Neural cell (in vitro differentiated cells): ENCODE measurements around the gene MINDY4B. TPM values are rescaled to one million over a fixed set of nuclear protein-coding genes. Genes with fewer than 3 reads are reported as not detected.

Source experiments
- H2AFZ ChIP-seq: fragments of 200-600, 300-800 bp; sonication (generic), shearing (Covaris generic); 2 replicates; pipeline ENCODE4 v1.6.0; 2014; ENCODE audit warnings: low read depth, mild to moderate bottlenecking, antibody characterized with exemption, low read length, moderate library complexity
- H3F3A ChIP-seq: fragments of 200-600 bp; shearing (Covaris generic); 2 replicates; pipeline ENCODE4 v1.6.1; 2016; ENCODE audit warnings: mild to moderate bottlenecking, moderate library complexity, mixed read lengths, antibody characterized with exemption, low read length; ENCODE audit not compliant: insufficient read depth, poor library complexity, severe bottlenecking
- H3K27ac ChIP-seq: fragments of 200-600, 300-800 bp; sonication (generic), shearing (Covaris generic); 2 replicates; pipeline ENCODE4 v1.5.1; 2014; ENCODE audit warnings: mild to moderate bottlenecking, low read length, moderate library complexity
- H3K27me3 ChIP-seq: fragments of 300-800, 200-600 bp; sonication (generic), shearing (Covaris generic); 2 replicates; pipeline ENCODE4 v1.6.0; 2014; ENCODE audit warnings: mild to moderate bottlenecking, low read depth, low read length, moderate library complexity; ENCODE audit not compliant: insufficient read depth
- H3K36me3 ChIP-seq: fragments of 300-800, 200-600 bp; sonication (generic), shearing (Covaris generic); 2 replicates; pipeline ENCODE4 v1.5.1; 2014; ENCODE audit warnings: mild to moderate bottlenecking, antibody characterized with exemption, low read length, moderate library complexity; ENCODE audit not compliant: insufficient read depth
- H3K4me2 ChIP-seq: fragments of 300-800, 200-600 bp; sonication (generic), shearing (Covaris generic); 2 replicates; pipeline ENCODE4 v1.6.0; 2014; ENCODE audit warnings: mild to moderate bottlenecking, low read length
- H3K4me3 ChIP-seq: fragments of 300-800, 200-600 bp; sonication (generic), shearing (Covaris generic); 2 replicates; pipeline ENCODE4 v1.5.1; 2014; ENCODE audit warnings: mild to moderate bottlenecking, low read length, moderate library complexity
- H3K79me2 ChIP-seq: fragments of 200-600 bp; shearing (Covaris generic); replicated peaks from 2 replicates; pipeline ENCODE4 v1.6.0; 2014; ENCODE audit warnings: mild to moderate bottlenecking, low read length, moderate library complexity; ENCODE audit not compliant: insufficient read depth
- H3K9ac ChIP-seq: fragments of 300-800, 200-600 bp; sonication (generic), shearing (Covaris generic); 2 replicates; pipeline ENCODE4 v1.6.1; 2016; ENCODE audit warnings: mild to moderate bottlenecking, low read length, mixed read lengths
- H3K9me2 ChIP-seq: fragments of 200-600 bp; shearing (Covaris generic); 2 replicates; pipeline ENCODE4 v1.6.1; 2016; ENCODE audit warnings: mild to moderate bottlenecking, low read length, mixed read lengths; ENCODE audit not compliant: insufficient read depth
- H3K9me3 ChIP-seq: fragments of 200-600, 300-800 bp; sonication (generic), shearing (Covaris generic); 2 replicates; pipeline ENCODE4 v1.6.1; 2016; ENCODE audit warnings: mild to moderate bottlenecking, mixed run types, low read length, moderate library complexity, mixed read lengths
- H4K20me1 ChIP-seq: fragments of 200-600 bp; shearing (Covaris generic); 2 replicates; pipeline ENCODE4 v1.6.1; 2016; ENCODE audit warnings: mild to moderate bottlenecking, mixed run types; ENCODE audit not compliant: insufficient read depth
- EP300 ChIP-seq: fragments of 450-650 bp; conservative IDR thresholded peaks from 2 replicates; pipeline ENCODE4 v1.6.1; 2014; ENCODE audit warnings: antibody characterized with exemption, mild to moderate bottlenecking, moderate library complexity; ENCODE audit not compliant: poor library complexity, severe bottlenecking
- EZH2 ChIP-seq: fragments of 200-600, 300-800 bp; shearing (Covaris generic), sonication (generic); IDR thresholded peaks from 2 replicates; pipeline ENCODE4 v1.6.1; 2014; ENCODE audit warnings: antibody characterized with exemption, low read length, borderline replicate concordance, mild to moderate bottlenecking; ENCODE audit not compliant: insufficient read depth, poor library complexity, severe bottlenecking
- MXI1 ChIP-seq: fragments of 450-650 bp; conservative IDR thresholded peaks from 2 replicates; pipeline ENCODE4 v1.6.1; 2014; ENCODE audit warnings: antibody characterized with exemption, mild to moderate bottlenecking; ENCODE audit not compliant: poor library complexity, severe bottlenecking
- POLR2AphosphoS5 ChIP-seq: IDR thresholded peaks from 2 replicates; pipeline ENCODE4 v1.6.1; 2012
- RAD21 ChIP-seq: fragments of 450-650 bp; conservative IDR thresholded peaks from 2 replicates; pipeline ENCODE4 v1.6.1; 2014; ENCODE audit warnings: antibody characterized with exemption, mild to moderate bottlenecking, moderate library complexity
- SMC3 ChIP-seq: fragments of 450-650 bp; conservative IDR thresholded peaks from 2 replicates; pipeline ENCODE4 v1.6.1; 2014; ENCODE audit warnings: antibody characterized with exemption, mild to moderate bottlenecking, moderate library complexity; ENCODE audit not compliant: poor library complexity
- TAF1 ChIP-seq: IDR thresholded peaks from 2 replicates; pipeline ENCODE4 v1.6.1; 2012; ENCODE audit warnings: low read depth
- polyA plus RNA-seq: library from polyadenylated mRNA; depleted of rRNA; stranded (reverse); fragments of >200 nt; gene quantifications from 2 replicates; pipeline ENCODE4 v1.2.3, GENCODE V29; 2014
- TF ChIP-seq, protein P1 (sequence below): IDR thresholded peaks from 2 replicates; pipeline ENCODE4 v1.6.1; 2012; ENCODE audit warnings: borderline replicate concordance
- TF ChIP-seq, protein P2 (sequence below): fragments of 450-650 bp; IDR thresholded peaks from 2 replicates; pipeline ENCODE4 v1.5.1; 2014; ENCODE audit warnings: antibody characterized with exemption, mild to moderate bottlenecking, moderate library complexity; ENCODE audit not compliant: poor library complexity, severe bottlenecking

MINDY4B gene
- polyA plus RNA-seq, 1 donor from 2014 or later: not detected

DNA sequence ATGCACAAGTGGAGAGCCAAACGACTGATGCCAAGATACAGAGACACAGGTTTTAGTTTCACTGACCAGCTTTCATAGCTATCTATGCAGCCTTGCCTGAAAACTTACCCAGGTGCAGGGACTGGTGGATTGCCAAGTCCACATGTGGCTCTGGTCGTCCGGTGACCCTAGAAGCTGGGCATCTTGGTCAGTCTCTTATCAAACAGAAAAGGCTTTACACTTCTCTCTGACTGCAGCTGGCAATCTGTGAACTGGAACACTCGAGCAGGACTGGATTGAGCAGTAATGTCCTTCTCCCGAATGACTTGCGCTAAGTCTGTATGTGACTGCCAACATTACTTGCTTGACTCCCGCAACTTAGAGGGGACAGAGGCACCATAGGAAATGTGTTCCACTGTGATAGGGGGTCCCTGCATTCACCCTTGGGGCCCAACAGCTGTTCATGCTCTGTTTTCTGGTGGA lies 79.3 kb downstream of the MINDY4B start:
- no peak overlapping the region for H2AFZ ChIP-seq
- TF ChIP-seq POLR2AphosphoS5 (no peak), RAD21 (no peak), TAF1 (no peak), SMC3 (no peak), MXI1 (no peak), EP300 (no peak), EZH2 (no peak)
- TF ChIP-seq, protein P1, sequence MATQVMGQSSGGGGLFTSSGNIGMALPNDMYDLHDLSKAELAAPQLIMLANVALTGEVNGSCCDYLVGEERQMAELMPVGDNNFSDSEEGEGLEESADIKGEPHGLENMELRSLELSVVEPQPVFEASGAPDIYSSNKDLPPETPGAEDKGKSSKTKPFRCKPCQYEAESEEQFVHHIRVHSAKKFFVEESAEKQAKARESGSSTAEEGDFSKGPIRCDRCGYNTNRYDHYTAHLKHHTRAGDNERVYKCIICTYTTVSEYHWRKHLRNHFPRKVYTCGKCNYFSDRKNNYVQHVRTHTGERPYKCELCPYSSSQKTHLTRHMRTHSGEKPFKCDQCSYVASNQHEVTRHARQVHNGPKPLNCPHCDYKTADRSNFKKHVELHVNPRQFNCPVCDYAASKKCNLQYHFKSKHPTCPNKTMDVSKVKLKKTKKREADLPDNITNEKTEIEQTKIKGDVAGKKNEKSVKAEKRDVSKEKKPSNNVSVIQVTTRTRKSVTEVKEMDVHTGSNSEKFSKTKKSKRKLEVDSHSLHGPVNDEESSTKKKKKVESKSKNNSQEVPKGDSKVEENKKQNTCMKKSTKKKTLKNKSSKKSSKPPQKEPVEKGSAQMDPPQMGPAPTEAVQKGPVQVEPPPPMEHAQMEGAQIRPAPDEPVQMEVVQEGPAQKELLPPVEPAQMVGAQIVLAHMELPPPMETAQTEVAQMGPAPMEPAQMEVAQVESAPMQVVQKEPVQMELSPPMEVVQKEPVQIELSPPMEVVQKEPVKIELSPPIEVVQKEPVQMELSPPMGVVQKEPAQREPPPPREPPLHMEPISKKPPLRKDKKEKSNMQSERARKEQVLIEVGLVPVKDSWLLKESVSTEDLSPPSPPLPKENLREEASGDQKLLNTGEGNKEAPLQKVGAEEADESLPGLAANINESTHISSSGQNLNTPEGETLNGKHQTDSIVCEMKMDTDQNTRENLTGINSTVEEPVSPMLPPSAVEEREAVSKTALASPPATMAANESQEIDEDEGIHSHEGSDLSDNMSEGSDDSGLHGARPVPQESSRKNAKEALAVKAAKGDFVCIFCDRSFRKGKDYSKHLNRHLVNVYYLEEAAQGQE: no peak
- TF ChIP-seq, protein P2, sequence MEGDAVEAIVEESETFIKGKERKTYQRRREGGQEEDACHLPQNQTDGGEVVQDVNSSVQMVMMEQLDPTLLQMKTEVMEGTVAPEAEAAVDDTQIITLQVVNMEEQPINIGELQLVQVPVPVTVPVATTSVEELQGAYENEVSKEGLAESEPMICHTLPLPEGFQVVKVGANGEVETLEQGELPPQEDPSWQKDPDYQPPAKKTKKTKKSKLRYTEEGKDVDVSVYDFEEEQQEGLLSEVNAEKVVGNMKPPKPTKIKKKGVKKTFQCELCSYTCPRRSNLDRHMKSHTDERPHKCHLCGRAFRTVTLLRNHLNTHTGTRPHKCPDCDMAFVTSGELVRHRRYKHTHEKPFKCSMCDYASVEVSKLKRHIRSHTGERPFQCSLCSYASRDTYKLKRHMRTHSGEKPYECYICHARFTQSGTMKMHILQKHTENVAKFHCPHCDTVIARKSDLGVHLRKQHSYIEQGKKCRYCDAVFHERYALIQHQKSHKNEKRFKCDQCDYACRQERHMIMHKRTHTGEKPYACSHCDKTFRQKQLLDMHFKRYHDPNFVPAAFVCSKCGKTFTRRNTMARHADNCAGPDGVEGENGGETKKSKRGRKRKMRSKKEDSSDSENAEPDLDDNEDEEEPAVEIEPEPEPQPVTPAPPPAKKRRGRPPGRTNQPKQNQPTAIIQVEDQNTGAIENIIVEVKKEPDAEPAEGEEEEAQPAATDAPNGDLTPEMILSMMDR: no peak

DNA sequence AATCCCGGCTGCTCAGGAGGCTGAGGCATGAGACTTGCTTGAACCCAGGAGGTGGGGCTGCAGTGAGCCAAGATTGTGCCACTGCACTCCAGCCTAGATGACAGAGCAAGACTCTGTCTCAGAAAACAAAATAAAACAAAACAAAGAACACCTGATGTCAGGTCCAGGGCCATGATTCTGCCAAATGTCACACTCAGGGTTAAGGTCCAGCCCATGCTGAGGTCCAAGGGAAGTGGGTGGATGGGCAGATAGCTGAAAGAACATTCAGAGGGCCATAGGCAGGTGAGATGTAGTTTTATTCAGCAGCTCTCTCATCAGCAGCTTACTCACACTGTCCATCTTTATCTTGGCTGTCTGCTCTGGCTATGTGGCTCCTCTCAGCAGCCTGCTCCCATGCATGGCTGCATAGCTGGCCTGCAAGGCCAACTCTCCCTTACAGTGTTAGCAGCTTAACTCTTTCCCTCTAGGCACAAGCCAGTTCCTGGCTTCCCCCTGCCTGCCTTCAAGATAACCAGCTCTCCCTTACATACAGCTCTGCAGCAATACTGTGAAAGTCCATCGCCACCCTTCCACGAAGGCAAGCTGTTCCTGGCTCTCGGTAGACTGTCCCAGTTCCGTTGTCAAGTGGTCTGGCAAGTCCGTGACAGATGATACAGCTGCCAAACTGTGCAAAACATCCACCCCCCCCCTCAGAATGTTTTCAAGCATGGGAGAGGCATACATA lies 79.9 kb downstream of the MINDY4B start:
- Histone ChIP-seq H3K4me3 (no peak overlapping the region), H3K4me2 (no peak overlapping the region), H3F3A (no peaks in the 10 kb centered on the region), H3K9ac (no peak overlapping the region), H2AFZ (no peak overlapping the region), H4K20me1 (no peaks in the 10 kb centered on the region), H3K27me3 (no peaks in the 10 kb centered on the region), H3K79me2 (no peaks in the 10 kb centered on the region), H3K27ac (no peak overlapping the region), H3K9me2 (no peaks in the 10 kb centered on the region), H3K9me3 (no peaks in the 10 kb centered on the region), H3K36me3 (no peaks in the 10 kb centered on the region)
- TF ChIP-seq, protein P2: no peak

More for the DNA sequence above, 79.3 kb downstream of the MINDY4B start:
- Histone ChIP-seq H3K36me3 (no peaks in the 10 kb centered on the region), H3K9me3 (no peaks in the 10 kb centered on the region), H3F3A (no peaks in the 10 kb centered on the region), H3K27ac (no peak overlapping the region), H3K79me2 (no peaks in the 10 kb centered on the region), H3K27me3 (no peaks in the 10 kb centered on the region), H3K4me3 (no peak overlapping the region), H4K20me1 (no peaks in the 10 kb centered on the region), H3K4me2 (no peak overlapping the region), H3K9me2 (no peaks in the 10 kb centered on the region), H3K9ac (no peak overlapping the region)
